ENCODE measurements around the gene SLC49A3.

DNA sequence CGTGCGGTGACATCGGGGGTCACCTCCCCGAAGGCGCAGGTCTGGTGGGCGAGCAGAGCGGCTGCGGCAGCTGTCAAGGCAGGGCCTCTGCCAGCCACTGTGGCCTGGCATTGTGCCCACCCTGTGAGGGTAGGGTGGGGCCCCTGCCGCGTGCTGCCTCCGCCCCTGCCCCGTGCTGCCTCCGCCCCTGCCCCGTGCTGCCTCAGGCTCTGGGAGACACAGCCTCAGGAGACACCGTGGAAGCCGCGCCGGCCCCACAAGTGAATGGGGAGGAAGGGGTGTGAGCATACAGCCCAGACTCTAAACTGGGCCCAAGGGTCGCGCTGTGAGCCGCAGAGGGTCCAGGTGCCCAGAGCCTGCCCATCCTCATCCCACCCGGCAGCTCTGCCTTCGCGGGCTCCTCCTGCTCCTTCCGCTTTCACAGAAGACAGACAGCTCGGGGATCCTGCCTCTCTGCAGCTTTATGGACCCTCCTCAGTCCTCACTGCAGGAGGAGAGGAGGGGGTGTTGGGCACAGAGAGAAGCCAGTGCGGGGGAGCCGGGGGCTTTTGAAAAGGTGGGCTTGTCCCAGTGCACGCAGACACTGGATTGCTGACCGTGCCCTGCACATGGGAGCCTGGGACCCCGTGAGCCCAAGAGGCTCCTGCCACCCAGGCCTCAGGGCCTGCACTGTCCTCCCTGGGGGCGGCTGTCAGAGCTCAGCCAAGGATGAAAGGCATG lies 44.1 kb upstream of the SLC49A3 start:
- TF ChIP-seq, protein P1, sequence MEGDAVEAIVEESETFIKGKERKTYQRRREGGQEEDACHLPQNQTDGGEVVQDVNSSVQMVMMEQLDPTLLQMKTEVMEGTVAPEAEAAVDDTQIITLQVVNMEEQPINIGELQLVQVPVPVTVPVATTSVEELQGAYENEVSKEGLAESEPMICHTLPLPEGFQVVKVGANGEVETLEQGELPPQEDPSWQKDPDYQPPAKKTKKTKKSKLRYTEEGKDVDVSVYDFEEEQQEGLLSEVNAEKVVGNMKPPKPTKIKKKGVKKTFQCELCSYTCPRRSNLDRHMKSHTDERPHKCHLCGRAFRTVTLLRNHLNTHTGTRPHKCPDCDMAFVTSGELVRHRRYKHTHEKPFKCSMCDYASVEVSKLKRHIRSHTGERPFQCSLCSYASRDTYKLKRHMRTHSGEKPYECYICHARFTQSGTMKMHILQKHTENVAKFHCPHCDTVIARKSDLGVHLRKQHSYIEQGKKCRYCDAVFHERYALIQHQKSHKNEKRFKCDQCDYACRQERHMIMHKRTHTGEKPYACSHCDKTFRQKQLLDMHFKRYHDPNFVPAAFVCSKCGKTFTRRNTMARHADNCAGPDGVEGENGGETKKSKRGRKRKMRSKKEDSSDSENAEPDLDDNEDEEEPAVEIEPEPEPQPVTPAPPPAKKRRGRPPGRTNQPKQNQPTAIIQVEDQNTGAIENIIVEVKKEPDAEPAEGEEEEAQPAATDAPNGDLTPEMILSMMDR (IDR thresholded peaks at IDR 0.05; ENCODE audit: poor library complexity): no peak
- TF ChIP-seq EZH2 (IDR thresholded peaks at IDR 0.05; ENCODE audit: borderline replicate concordance) (no peak), EZH2phosphoT487 (IDR thresholded peaks at IDR 0.05; ENCODE audit: low read depth, severe bottlenecking, unreplicated experiment) (no peak)
